HG02678 (cell line): ENCODE results near the gene NOP58.
"Not testable (repeated sequence)": the region's sequence is repeated elsewhere in the genome, so short reads cannot be mapped to it uniquely, and the experiment has no call there.

Experiments used
- ATAC-seq: cut with Tn5 transposase; IDR thresholded peaks from one replicate; pipeline ENCODE4 v1.9.1; 2021; ENCODE audit warnings: mild to moderate bottlenecking, moderate library complexity; ENCODE audit not compliant: unreplicated experiment

The NOP58 gene, protein sequence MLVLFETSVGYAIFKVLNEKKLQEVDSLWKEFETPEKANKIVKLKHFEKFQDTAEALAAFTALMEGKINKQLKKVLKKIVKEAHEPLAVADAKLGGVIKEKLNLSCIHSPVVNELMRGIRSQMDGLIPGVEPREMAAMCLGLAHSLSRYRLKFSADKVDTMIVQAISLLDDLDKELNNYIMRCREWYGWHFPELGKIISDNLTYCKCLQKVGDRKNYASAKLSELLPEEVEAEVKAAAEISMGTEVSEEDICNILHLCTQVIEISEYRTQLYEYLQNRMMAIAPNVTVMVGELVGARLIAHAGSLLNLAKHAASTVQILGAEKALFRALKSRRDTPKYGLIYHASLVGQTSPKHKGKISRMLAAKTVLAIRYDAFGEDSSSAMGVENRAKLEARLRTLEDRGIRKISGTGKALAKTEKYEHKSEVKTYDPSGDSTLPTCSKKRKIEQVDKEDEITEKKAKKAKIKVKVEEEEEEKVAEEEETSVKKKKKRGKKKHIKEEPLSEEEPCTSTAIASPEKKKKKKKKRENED

DNA sequence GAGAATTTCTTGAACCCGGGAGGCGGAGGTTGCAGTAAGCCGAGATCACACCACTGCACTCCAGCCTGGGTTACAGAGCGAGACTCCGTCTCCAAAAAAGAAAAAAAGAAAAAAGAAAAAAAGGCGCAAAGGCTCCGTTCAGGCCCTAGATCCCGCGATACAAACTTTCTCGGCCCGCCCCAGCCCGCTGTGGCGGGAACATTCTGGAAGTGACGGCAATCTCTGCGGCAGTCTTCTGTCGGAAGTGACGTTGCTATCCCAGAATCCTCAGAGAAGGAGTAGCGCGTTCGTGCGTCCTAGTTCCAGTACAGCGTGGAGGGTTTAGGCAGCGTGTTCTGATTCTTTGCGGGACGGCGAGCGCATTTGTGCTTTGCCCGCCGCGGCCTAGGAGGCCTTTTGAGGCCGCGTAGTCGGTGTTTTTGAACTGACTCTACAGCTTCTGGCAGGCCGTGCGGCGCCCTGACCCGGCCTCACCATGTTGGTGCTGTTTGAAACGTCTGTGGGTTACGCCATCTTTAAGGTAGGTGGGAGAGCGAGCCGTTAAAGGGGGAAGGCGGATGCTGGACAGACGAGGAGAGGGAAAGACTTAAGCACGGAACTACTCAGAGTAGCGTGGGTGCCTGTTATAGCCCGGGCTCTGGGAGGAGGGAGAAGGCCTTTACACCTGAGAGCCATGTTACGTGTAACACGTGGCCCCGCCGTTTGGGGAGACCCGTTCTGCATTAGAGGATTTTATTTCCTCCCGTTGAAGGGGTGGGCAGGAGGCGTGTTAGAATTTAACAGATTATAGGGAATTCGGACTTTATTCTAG lies at the start of gene NOP58:
NOP58 (plus strand) TSS at position 297 of the 811 bp plus-strand sequence; CDS start at position 476, 179 bp downstream.
- peak; percentile 91 for ATAC-seq

- no peak for ATAC-seq
Measured at GRCh38 chr2:202221873-202222272, 43.7 kb upstream of the NOP58 start.

GRCh38 chr2:202237787-202238233 lies 27.8 kb upstream of the NOP58 start:
- peak; percentile 45 for ATAC-seq

GRCh38 chr2:202238234-202239197 lies 27.0 kb upstream of the NOP58 start, which contains the start of gene SUMO1:
Gene SUMO1 (minus strand): TSS chr2:202238597. CDS start chr2:202238451, 146 bp downstream.
- ATAC-seq, result peak; percentile 97

GRCh38 chr2:202247710-202248109 lies 17.9 kb upstream of the NOP58 start:
- not testable (repeated sequence) for ATAC-seq

- ATAC-seq, result no peak
Measured at GRCh38 chr2:202249521-202250253, 15.9 kb upstream of the NOP58 start.

GRCh38 chr2:202251494-202251893 lies 14.1 kb upstream of the NOP58 start:
- no peak for ATAC-seq

GRCh38 chr2:202261531-202261930 lies 4.0 kb upstream of the NOP58 start:
- ATAC-seq, result no peak

DNA sequence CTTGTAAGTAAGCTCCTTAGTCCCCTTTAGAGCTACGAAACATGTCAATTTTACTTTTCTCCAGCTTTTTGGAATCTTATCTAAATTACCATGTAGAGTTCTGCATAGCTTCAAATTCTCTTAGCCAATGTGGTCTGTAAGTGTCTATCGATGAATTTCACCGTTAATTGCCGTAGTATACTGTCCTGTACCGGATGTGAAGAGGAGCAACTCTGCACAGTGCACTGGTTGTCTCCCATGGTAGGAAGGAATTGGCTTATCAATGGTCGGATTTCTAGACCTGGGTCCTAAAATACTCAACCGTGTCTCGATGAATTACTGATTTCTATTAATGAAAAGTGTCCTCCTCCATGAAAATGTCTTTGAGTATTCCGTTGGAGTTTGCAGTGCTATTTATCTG lies 1.9 kb downstream of the NOP58 start:
- ATAC-seq, result no peak

DNA sequence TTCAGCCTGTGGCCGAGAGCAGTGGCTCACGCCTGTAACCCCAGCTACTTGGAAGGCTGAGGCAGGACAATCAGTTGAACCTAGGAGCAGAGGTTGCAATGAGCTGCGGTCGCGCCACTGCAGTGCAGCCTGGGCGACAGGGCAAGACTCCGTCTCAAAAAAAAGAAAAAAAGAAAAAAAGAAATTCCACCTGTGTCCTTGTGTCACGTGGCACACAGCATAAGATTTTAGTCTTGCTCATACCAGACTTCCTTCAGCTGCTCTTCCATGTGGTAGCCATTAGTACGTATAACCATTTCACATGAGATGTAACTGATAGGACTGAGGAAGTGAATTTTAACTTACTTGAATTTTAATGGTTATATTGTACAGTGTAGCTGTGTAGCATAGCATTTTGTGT lies 4.0 kb downstream of the NOP58 start:
- ATAC-seq, result no peak

DNA sequence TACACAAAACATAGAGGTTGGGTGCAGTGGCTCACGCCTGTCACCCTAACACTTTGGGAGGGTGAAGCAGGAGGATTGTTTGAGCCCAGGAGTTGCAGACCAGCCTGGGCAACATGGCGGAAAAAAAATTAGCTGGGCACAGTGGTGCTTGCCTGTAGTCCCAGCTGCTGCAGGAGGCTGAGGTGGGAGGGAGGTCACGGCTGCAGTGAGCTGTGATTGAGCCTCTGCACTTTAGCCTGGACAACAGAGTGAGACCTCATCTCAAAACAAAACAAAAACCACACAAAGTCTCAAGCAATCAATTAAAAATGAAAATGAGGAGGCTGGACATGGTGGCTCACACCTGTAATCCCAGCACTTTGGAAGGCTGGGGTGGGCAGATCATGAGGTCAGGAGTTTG lies 4.9 kb downstream of the NOP58 start:
- ATAC-seq, result no peak

DNA sequence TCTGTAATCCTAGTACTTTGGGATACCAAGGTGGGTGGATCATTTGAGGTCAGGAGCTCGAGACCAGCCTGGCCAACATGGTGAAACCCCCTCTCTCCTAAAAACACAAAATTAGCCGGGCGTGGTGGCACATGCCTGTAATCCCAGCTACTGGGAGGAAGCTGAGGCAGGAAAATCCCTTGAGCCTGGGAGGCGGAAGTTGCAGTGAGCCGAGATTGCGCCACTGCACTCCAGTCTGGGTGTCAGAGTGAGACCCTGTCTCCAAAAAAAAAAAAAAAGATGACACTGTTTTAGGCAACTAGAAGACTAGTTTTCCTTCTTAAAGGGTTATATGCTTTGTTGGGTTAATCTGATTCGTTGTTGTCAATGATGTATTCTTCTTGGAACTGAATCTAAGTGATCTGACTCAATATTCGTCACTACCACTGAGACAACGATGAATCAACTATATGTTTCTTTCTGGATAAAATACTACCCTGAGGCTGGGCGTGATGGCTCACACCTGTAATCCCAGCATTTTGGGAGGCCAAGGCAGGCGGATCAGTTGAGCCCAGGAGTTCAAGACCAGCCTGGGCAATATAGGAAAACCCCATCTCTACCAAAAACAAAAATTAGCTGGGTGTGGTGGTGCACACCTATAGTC lies 10.6 kb downstream of the NOP58 start:
- ATAC-seq, result not testable (repeated sequence)

- ATAC-seq, result no peak
Measured at GRCh38 chr2:202278036-202278760, 12.6 kb downstream of the NOP58 start.

DNA sequence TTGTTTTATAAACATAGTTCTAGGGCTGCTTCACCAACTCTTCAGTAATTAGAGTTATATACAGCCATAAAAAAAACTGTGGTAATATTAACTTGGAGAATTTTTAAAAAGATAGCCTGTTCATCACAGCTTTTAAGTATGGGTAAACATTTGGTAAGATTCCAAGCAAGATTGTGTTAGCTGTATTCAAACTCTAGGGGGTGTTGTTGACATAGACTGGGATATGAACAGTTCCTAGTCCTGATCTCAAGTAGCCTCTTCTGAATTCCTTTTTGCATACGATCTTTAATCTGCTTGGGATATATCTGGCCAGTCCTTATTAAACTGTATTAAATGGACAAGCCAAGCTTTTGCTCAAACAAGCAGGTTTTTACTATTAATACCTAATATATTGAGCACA lies 13.4 kb downstream of the NOP58 start:
- ATAC-seq, result no peak

DNA sequence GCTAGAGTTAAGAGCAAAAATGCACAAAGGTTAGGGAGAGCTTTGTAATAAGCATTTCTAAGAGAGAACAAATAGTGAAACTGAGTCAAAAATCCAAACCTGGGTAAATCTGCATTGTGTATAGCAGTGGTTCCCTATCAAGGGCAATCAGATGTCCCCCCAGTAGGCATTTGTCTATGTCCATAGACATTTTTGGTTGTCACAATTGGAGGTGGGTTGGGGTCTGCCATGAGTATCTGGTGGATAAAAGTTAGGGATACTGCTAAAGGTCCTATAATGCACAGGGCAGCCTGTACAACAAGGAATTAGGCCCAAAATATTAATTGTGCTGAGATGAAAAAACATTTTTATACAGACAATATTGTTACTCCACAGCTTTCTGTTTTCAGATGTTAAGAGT lies 21.0 kb downstream of the NOP58 start:
- no peak for ATAC-seq

DNA sequence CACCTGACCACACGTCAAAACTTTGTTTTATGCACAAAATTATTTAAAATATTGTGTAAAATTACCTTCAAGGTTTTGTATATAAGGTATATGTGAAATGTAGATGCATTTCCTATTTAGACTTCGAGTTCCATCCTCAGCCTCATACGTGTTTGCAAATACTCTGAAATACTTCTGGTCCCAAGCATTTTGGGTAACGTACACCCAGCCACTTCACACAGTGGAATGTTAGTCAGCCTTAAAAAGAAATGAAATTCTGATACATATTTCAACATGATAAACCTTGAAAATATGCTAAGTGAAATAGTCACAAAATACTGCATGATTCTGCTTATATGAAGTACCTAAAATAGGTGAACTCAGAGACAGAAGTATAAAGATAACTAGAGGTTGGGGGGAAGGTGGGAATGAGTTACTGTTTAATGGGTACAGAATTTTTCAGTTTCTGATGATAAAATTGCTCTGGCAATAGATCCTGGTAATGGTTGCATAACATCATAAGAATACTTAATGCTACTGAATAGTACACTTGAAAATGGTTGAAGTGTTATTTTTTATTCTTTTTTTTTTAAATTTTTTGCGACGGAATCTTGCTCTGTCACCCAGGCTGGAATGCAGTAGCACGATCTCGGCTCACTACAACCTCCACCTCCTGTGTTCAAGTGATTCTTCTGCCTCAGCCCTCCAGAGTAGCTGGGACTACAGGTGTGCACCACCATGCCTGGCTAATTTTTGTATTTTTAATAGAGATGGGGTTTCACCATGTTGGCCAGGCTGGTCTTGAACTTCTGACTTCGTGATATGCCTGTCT lies 24.0 kb downstream of the NOP58 start:
- no peak for ATAC-seq

DNA sequence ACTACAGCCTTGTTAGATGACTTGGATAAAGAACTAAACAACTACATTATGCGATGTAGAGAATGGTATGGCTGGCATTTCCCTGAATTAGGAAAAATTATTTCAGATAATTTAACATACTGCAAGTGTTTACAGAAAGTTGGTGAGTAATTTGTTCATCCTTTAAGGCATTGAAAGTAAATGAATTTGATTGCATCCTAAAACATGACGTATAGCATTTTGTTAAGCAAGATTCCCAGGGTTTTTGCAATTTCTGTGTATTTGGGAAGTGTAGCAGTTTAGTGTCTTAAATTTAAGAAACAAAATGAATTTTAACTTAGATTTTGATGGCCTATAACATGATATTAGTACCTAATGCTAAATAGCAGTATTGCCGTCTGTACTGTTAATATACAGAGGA lies 24.8 kb downstream of the NOP58 start:
- ATAC-seq, result no peak

GRCh38 chr2:202290970-202291369 lies 25.4 kb downstream of the NOP58 start:
- ATAC-seq, result no peak
